ENCODE data around the gene MMS22L.

Gene MMS22L

DNA sequence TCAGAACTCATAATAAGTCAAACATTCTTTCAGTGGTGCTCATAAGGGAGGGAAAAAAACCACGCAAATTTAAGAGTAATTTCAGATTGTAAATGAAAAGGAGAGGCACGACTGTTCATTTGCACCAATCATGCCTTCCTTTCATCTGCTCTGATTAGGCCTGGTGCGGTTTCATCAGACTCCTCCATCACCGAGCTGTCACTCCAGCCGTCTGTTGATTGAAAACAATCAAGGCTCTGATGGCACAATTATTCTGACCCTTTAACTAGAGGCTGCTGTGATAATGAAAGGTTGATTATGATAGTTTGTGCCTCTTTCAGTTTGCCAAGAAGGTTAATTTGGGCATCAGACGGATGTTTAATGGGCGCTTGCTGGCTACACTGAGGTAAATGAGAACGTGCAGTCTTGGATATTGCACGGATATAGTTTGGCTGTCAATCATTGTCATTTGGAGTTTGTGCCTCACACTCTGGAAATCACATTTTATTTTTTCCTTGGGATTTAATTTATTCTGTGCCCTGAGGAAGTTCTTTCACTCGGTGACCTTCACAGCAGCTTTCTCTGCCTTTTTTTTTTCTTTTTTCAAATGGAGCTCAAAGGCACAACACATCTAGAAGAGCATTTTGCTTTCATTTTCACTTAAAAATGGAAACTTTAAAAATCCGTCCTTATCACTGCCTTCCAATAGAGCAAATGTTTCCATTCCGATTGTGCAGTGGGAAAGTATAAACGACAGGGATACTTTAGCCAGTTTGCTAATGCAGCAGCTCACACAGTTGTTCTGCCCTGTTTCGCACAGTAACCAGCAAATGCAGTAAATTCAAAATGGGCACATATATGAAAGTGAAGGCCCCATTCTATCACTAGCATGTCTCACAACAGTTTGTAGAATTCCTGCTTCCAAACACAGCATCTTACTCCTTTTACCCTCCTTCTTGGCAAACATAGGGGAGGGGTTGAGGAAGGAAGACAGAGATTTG, 185.7 kb downstream of the MMS22L start:
- no peak overlapping the region for H3K27ac ChIP-seq
- no peak for DNase-seq (ENCODE audit: low read depth, low spot score)

DNA sequence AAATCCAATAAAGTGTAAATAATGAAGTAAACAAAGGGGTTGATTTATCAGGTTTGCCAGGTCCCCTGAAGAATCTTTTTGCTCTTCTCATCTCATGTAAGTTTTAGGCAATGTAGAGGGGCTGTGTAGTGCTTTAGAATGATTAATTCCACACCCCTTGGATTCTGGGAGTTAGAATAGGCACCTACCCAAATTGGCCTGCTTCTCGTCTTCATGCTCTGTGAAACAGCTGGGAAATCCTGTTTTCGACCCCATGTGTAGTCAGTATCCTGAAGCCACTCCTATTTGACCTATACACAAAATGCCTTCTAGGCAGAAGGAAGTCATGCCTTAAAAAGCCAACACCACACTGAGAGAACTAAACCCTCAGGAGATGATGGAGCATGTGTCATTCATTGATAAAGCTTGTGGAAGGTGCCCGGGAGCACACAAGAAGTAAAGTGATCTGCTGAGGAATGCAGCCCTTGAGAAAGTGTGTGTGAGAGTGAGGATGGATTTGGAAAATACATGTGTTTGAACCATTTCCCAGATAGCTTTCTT, 187.6 kb downstream of the MMS22L start:
- H3K27ac ChIP-seq, result no peak overlapping the region
- no peak for DNase-seq (ENCODE audit: low read depth, low spot score)

- no peak for DNase-seq (ENCODE audit: low read depth, low spot score)
- no peak overlapping the region for H3K27ac ChIP-seq
These were observed 188.6 kb downstream of the MMS22L start for GRCh38 chr6:97094376-97094775.

- no peak for DNase-seq (ENCODE audit: low read depth, low spot score)
- H3K27ac ChIP-seq, result no peak overlapping the region
These were observed 190.2 kb downstream of the MMS22L start for GRCh38 chr6:97092673-97093305.
